Measurements from ENCODE around the gene PLXNA1.

PLXNA1 gene

DNA sequence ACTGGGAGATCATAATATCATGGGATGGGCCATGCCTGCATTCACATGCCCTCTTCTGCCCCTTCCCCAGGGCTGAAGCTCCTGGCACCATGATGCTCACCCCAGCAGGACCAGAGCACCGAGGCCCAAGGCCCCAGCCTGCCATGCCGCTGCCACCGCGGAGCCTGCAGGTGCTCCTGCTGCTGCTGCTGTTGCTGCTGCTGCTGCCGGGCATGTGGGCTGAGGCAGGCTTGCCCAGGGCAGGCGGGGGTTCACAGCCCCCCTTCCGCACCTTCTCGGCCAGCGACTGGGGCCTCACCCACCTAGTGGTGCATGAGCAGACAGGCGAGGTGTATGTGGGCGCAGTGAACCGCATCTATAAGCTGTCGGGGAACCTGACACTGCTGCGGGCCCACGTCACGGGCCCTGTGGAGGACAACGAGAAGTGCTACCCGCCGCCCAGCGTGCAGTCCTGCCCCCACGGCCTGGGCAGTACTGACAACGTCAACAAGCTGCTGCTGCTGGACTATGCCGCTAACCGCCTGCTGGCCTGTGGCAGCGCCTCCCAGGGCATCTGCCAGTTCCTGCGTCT is 5.6 kb downstream of the PLXNA1 start:
- no peak for DNase-seq

DNA sequence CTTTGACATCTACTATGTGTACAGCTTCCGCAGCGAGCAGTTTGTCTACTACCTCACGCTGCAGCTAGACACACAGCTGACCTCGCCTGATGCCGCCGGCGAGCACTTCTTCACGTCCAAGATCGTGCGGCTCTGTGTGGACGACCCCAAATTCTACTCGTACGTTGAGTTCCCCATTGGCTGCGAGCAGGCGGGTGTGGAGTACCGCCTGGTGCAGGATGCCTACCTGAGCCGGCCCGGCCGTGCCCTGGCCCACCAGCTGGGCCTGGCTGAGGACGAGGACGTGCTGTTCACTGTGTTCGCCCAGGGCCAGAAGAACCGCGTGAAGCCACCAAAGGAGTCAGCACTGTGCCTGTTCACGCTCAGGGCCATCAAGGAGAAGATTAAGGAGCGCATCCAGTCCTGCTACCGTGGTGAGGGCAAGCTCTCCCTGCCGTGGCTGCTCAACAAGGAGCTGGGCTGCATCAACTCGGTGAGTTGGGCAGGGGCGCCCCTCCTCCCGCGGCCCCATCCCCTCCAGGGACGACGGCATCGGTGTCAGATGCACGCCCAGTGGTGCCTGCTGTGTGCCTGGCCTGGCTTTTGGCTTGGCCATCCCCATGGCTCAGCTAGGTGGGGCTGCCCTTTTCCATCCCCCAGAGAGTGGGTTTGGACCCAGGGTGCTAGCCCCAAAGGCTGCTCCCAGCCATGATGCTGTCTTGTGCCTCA is 6.6 kb downstream of the PLXNA1 start:
- DNase-seq, result no peak

DNA sequence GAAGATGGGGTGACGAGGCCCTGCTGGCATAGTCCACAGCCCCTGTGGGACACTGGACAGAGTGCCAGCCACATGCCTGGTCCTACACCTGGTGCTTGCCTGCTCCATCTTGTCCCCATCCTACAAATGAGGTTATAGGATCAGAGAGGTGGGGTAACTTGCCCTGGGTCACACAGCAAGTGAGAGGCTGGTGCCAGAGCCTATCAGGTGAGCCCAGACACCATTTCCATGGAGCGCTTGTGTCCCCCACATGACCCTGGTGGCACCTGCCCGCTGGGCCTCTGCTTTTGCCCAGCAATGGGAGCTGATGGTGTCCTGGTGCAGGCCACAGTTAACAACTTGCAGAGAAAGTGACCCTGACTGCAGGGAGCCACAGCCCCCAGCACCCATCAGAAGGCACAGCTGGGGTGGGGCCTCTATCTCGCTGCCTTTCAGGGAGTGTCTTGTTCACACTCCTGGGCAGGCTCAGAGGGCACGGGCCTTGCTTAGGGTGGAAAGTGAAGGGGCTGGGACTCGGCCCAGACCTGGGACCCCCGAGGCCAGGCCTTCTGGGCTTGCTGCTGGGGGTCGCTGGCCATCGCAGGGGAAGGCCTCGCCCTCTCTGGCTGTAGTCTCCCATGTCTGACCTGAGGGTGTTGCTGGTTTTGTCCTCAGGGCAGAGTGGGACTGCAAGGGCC is 7.2 kb downstream of the PLXNA1 start:
- DNase-seq, result no peak

DNA sequence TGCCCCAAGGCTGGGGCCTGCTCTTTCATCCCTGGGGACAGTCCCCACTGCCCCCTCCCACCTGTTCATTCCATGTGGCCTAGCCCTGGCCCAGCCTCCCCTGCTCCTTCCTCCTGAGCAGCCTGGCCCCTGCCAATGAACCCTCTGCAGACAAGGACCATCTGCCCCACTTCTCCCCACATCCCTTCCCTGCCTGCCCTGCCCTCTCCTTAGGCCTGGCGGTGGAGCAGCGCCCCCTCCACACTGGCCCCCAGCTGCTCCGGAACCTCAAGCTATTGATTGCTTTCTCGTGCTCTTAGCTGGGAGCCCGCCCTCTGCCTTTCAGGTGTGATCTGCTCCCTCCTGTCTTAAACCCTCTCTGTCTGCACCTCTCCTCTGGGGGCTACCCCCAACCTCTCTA is 8.0 kb downstream of the PLXNA1 start:
- DNase-seq, result no peak

DNA sequence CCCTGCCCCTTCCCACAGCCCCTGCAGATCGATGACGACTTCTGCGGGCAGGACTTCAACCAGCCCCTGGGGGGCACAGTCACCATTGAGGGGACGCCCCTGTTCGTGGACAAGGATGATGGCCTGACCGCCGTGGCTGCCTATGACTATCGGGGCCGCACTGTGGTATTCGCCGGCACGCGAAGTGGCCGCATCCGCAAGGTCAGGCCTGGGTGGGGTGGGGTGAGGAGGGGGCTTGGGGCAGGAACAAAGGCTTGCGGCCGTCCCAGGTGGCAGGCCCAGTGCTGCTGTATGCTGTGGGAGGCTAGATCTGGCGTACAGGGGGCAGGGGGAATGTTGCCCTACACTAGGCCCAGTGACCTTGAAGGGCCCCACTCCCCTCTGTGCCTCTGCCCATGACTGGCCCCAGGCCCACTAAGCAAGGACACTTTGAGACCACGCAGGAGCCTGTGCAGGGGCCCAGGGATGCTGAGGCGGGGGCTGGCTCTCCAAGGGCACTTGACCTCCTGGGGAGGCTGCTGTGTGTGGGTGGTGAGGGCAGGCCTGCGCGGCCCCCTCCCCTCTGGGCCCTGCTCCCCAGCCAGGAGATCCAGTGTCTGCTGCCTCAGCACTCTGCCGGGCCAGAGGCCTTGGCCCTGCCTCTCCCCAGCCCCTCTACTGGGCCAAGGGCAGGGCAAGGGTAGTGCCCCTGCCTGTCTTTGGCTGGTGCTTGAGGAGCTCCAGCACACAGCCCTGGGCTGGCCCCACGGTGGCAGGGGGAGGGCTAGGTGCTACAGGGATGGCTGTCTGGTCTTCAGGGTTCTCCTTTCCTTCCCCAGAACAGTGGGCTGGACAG is 8.7 kb downstream of the PLXNA1 start:
- no peak for DNase-seq

DNA sequence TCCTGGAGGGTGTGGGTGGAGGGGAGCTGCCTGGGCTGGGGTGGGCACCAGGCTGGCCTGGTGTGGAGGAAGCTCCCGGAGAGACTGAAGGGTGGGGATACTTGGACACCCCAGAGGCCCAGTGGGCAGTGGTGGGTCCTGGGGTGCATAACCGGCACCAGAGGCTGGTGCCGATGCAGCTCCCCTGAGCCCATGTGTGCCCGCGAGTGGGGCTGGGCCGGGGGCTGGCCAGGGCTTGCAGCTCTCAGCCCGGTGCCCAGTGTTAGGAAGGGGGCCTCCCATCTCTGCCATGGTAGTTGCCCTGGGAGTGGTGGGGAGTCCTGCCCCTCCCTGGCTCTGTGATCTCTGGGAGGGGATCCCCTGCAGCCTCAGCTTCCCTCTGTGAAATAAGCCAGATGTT is 9.3 kb downstream of the PLXNA1 start:
- DNase-seq, result no peak

DNA sequence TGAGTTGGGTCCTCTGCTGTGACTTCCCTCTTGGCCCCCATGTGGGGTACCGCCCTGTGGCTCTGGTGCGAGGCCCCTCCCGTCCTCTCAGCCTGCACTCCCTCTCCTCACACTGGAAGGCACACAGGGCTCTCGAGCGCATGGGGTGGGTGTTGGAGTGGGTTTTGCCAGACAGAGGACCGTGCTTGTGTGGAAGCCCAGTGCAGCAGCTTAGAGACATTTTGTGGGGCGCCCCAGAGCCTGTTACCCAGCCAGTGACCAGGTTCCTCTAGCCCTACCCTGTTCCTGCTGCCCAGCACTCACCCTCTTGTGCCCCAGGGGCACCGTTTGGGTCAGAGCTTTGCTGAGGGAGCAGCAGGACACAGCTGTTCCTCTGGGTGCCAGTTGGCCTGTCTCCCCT is 9.9 kb downstream of the PLXNA1 start:
- DNase-seq, result no peak

DNA sequence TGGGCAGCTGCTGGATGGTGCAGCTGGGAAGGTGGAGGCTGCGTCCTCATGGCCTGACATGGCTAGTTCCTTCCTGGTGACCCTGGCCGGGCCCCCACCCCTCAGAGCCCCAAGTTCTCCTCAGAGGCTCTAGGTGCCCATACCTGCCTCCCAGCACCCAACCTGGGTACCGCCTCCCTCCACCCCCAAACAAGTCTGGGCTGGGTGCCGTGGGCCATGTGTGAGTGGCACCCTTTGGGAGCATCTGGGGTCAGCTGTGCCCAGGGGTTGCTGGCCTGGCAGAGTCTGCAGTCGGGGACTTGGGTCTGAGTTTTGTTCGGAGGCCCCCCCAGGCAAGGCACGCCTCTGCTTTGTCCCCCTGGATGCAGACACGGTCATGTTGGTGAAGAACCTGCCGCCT is 10.5 kb downstream of the PLXNA1 start:
- no peak for DNase-seq

DNA sequence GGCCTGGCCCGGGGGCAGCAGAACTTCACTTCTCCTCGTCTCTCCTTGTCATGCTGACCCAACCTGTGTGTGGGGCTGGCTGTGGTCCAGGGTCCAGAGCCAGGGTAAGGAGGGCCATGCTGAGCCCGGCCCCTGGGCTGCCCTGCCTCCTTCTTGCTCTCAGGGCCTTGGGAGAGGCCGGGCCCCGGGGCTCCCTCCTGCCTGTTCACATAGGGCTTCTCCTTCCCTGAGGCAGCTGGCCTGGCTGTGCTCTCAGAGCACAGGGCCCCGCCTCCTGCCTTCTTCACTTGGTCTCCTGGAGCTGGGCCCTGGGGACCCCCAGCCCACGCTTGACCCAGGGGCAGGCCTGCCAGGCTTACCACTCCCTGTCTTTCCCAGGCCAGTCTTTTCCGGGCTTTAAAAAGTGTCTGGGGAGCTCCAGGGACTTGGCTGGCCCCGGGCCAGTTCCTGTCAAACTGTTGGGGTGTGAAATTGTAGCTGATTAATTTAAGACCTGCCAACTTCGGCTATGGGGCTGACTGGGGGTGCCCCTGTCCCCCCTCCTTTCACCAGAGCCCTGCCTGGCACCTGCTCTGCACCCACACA is 11.8 kb downstream of the PLXNA1 start:
- DNase-seq, result no peak

DNA sequence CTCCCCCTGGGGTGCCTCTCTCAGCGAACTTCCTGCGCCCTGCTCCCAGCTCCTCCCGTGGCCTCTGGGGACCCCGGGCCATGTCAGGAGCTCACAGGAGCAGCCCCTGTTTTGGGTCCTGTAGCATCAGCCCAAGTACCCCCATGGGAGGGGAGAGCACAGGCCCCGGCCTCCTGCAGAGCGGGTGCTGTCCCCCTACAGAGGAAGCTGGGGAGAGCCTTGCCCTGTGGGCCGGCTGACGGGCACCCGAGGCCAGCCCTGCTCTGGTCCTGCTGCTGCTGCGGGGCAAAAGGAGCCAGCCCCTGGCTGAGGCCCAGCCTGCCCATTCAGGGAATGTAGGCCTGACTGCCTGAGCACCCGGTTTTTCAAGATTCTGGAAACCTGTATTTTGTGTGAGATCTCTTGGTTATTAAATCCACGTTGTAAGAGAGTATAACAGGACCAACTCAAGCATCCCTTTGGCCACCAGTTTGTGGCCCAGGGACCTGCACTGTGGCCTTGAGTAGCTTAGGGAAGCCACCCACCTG is 12.4 kb downstream of the PLXNA1 start:
- no peak for DNase-seq

DNA sequence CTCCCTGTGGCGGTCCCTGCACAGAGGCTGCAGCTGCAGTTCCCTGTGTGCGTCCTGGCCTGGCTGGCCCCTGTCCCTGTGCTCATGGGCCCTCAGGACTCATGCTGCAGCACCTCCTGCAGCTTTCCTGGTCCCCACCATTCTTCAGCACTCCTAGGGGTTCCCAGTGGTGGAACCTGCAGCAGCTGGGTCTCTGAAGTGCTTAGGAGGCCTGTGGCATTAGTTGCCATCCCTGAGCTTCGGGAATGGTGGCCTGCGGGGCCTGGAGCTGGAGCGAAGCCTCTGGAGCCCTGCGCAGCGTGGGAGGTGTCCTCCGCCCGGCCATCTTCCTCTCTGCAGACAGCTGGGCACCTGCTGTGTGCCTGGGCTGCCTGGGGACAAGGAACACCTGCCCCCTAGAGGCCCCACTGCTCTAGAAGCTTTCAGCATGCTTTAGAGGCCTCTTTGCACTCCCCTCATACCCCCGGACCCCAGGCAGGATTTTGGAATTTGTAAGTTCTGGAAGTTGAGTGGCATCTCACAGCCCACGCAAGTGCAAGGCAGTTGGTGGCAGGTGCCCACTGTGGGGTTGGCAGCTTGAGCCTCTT is 13.1 kb downstream of the PLXNA1 start:
- DNase-seq, result no peak

- DNase-seq, result no peak
Measured at GRCh38 chr3:126996905-126997304, 14.0 kb downstream of the PLXNA1 start.

DNA sequence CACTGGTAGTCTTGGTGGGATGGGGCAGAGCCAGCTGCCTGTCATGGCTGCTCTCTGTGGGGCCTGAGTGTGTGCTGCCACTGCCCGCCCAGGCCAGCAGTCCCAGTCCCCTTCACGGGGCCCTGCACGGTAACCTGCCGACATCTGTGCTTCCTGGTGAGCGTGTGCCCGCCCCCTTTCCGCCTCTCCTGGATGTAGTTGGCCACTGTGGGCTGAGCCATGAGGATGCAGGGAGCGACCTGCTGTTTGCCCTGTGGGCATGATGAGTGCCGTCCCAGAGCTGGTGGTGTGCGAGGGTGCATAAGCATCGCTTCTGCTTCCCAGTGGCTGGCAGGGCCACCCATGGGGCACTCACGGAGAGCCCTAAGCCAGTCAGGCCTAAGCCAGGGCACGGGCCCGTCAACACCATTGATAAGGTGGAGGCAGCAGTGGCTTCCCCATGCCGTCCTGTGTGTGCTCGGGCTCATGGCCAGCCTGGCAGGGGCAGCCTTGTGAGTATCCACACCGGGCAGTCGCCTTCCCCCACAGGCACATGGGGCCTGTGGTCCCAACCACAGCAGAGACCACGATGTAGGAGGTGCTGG is 14.6 kb downstream of the PLXNA1 start:
- no peak for DNase-seq

- no peak for DNase-seq
Measured at GRCh38 chr3:126998320-126998719, 15.4 kb downstream of the PLXNA1 start.

GRCh38 chr3:126998728-126999127 is 15.8 kb downstream of the PLXNA1 start:
- DNase-seq, result no peak

- DNase-seq, result no peak
Measured at GRCh38 chr3:126999383-126999782, 16.5 kb downstream of the PLXNA1 start.

DNA sequence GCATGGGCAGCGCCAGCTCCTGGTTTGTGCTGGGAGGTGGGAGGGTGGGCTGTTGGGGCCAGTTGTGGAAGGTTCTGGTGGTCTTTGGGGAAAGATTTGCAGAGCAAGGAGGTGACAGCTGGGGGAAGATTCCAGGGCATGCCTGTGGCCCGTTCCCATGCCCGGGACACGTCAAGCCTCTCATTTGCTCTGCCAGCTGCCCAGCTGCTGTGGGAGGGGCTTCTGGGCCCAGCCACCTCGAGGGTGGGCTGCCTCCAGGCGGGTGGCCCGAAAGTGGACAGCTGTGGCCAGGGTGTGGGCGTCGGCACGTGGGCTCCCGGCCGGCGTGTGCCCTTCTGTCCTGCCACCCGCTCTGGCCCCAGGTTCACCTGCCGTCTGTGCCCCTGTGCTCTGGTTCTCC is 17.2 kb downstream of the PLXNA1 start:
- DNase-seq, result no peak

GRCh38 chr3:127000761-127001160 is 17.8 kb downstream of the PLXNA1 start:
- no peak for DNase-seq

DNA sequence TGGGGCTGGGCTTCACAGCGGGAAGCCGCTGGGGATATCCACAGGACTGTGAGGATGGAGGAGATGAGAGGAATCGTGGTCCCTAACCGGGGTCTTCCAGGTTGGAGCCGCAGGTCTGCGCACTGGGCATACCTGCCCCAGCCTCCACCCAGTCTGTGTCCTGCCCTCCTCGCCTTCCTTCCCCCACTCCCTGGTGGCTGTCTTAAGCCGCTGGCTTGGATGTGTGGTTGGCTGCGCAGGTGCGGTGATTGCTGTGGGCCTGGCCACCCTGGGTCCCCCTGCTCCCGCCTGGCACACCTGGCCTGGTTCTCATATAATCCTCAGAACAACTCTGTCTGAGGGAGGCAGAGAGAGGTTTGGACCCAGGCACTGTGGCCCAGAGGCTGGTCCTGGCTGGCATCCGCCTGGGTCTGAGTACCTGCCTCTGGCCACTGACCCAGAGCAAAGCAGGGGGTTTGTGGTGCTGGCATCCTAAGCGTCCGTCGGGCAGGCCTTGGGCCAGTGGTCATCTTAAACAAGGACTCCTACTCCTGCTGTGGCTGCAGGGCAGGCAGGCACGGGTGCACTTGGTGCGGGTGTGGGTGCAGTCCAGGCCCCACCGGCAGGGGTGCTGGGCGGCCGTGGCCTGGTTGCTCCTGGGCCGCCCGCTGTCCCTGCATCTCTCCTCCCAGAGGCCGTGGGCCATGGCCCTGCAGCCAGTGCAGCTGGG is 18.7 kb downstream of the PLXNA1 start:
- no peak for DNase-seq

- DNase-seq, result no peak
Measured at GRCh38 chr3:127002195-127003174, 19.6 kb downstream of the PLXNA1 start.

Data from T-helper 2 cell (primary cell).